Neuronal stem cell (in vitro differentiated cells): Measurements from ENCODE around the gene MED15.

ENCODE experiments used
- DNase-seq: peaks from one replicate; pipeline ENCODE4 v3.0.0-alpha.2; 2013; ENCODE audit warnings: low spot score
- H2AFZ ChIP-seq: one replicate; pipeline ENCODE4 v1.6.1; 2013; ENCODE audit warnings: mild to moderate bottlenecking, low read length, inconsistent platforms
- H2AK5ac ChIP-seq: 2 replicates; pipeline ENCODE4 v1.6.1; 2013; ENCODE audit warnings: low read depth, mild to moderate bottlenecking, inconsistent platforms, low read length, moderate library complexity, mixed read lengths
- H2BK120ac ChIP-seq: 2 replicates; pipeline ENCODE4 v1.6.1; 2013; ENCODE audit warnings: low read depth, mild to moderate bottlenecking, inconsistent platforms, low read length, moderate library complexity, mixed read lengths
- H2BK12ac ChIP-seq: one replicate; pipeline ENCODE4 v1.6.1; 2013; ENCODE audit warnings: low read length, inconsistent platforms
- H2BK15ac ChIP-seq: 2 replicates; pipeline ENCODE4 v1.6.1; 2013; ENCODE audit warnings: mild to moderate bottlenecking, low read length, inconsistent platforms, mixed read lengths
- H2BK5ac ChIP-seq: one replicate; pipeline ENCODE4 v1.6.1; 2013; ENCODE audit warnings: inconsistent platforms, mild to moderate bottlenecking, low read length, moderate library complexity
- H3K14ac ChIP-seq: one replicate; pipeline ENCODE4 v1.6.1; 2013; ENCODE audit warnings: low read length, inconsistent platforms
- H3K18ac ChIP-seq: 2 replicates; pipeline ENCODE4 v1.6.1; 2013; ENCODE audit warnings: low read length, inconsistent platforms
- H3K23ac ChIP-seq: 2 replicates; pipeline ENCODE4 v1.6.1; 2013; ENCODE audit warnings: low read depth, mild to moderate bottlenecking, mixed read lengths, low read length, inconsistent platforms; ENCODE audit not compliant: poor library complexity
- H3K27ac ChIP-seq: replicated peaks from 3 replicates; pipeline ENCODE4 v1.5.1; 2013; ENCODE audit warnings: low read length, inconsistent platforms
- H3K27me3 ChIP-seq, 3 experiments: 2 replicates each; pipeline ENCODE4 v1.6.1; 2013; ENCODE audit warnings: low read length in 3 of 3, mild to moderate bottlenecking in 2 of 3, inconsistent platforms in 1 of 3, low read depth in 1 of 3, mixed read lengths in 1 of 3, moderate library complexity in 1 of 3; ENCODE audit not compliant: control insufficient read depth in 3 of 3, insufficient read depth in 3 of 3
- H3K36me3 ChIP-seq, 2 donors: replicated peaks in 1 of 2; 2 replicates each; pipeline ENCODE4 v1.6.1; 2013; ENCODE audit warnings: low read length in 2 of 2; ENCODE audit not compliant: control insufficient read depth in 2 of 2, insufficient read depth in 2 of 2
- H3K4ac ChIP-seq: 2 replicates; pipeline ENCODE4 v1.6.1; 2013; ENCODE audit warnings: inconsistent platforms, mild to moderate bottlenecking, low read length, moderate library complexity
- H3K4me1 ChIP-seq, 2 donors: 1 replicate in 1 of 2; 2 replicates in 1 of 2; pipeline ENCODE4 v1.6.1; 2013; ENCODE audit warnings: low read length in 2 of 2, low read depth in 1 of 2; ENCODE audit not compliant: control insufficient read depth in 2 of 2, insufficient read depth in 1 of 2
- H3K4me2 ChIP-seq: one replicate; pipeline ENCODE4 v1.6.1; 2013; ENCODE audit warnings: mild to moderate bottlenecking, low read length, inconsistent platforms; ENCODE audit not compliant: insufficient read depth, poor library complexity, severe bottlenecking
- H3K4me3 ChIP-seq, 2 donors: 2 replicates each; pipeline ENCODE4 v1.5.1; 2013; ENCODE audit warnings: low read length in 2 of 2, mild to moderate bottlenecking in 2 of 2, inconsistent platforms in 1 of 2, moderate library complexity in 1 of 2
- H3K79me1 ChIP-seq: one replicate; pipeline ENCODE4 v1.6.1; 2013; ENCODE audit warnings: low read depth, mild to moderate bottlenecking, inconsistent platforms, low read length, moderate library complexity
- H3K9ac ChIP-seq: one replicate; pipeline ENCODE4 v1.6.1; 2013; ENCODE audit warnings: mild to moderate bottlenecking, low read depth, low read length, inconsistent platforms; ENCODE audit not compliant: poor library complexity
- H3K9me3 ChIP-seq, 2 donors: replicated peaks in 1 of 2; 2 replicates each; pipeline versions ENCODE3 to v1.6.1; 2013; ENCODE audit warnings: low read length in 2 of 2, mild to moderate bottlenecking in 2 of 2, inconsistent platforms in 1 of 2, low read depth in 1 of 2, mixed read lengths in 1 of 2, moderate library complexity in 1 of 2; ENCODE audit not compliant: control insufficient read depth in 2 of 2, insufficient read depth in 1 of 2
- H4K8ac ChIP-seq: one replicate; pipeline ENCODE4 v1.6.1; 2013; ENCODE audit warnings: low read depth, mild to moderate bottlenecking, inconsistent platforms, low read length, moderate library complexity
- H4K91ac ChIP-seq: one replicate; pipeline ENCODE4 v1.6.1; 2013; ENCODE audit warnings: low read length, low read depth, mild to moderate bottlenecking, inconsistent platforms; ENCODE audit not compliant: poor library complexity
- WGBS, 2 donors: extraction: QIAGEN DNeasy Blood & Tissue Kit; methylation state at CpG; one replicate each; pipeline ENCODE4 v1.1.7; 2013; ENCODE audit warnings: missing lambda C conversion rate in 2 of 2, mixed read lengths in 1 of 2; ENCODE audit not compliant: insufficient read length in 2 of 2, insufficient replicate concordance in 1 of 2; ENCODE audit errors: extremely low coverage in 2 of 2; 5-methylcytosine and 5-hydroxymethylcytosine counted together

MED15 gene

GRCh38 chr22:20508815-20509271 is 1.4 kb downstream of the MED15 start:
- no peak overlapping the region for H2BK120ac ChIP-seq
- no peak overlapping the region for H4K8ac ChIP-seq
- no peak overlapping the region for H3K18ac ChIP-seq
- H3K23ac ChIP-seq = no peak overlapping the region
- peak overlapping the region; percentile 3 to 70 for H3K4me3 ChIP-seq
- H2AFZ ChIP-seq = no peak overlapping the region
- H3K4ac ChIP-seq = no peak overlapping the region
- H2BK12ac ChIP-seq = no peak overlapping the region
- H2AK5ac ChIP-seq = peak overlapping the region; percentile 15
- no peak overlapping the region for H3K14ac ChIP-seq
- no peaks in the 10 kb centered on the region for H3K9me3 ChIP-seq
- no CpG with 5 or more reads among the region's 10 CpGs for WGBS, 2 donors
- H3K4me1 ChIP-seq = peaks cover 10 to 17% of the 10 kb centered on the region in 2 donors
- H3K27me3 ChIP-seq = no peaks in the 10 kb centered on the region
- H2BK15ac ChIP-seq = no peak overlapping the region
- no peak overlapping the region for H4K91ac ChIP-seq
- H3K27ac ChIP-seq = no peak overlapping the region
- peaks cover 2 to 24% of the 10 kb centered on the region in 2 donors for H3K36me3 ChIP-seq
- no peak overlapping the region for H3K9ac ChIP-seq
- H2BK5ac ChIP-seq = no peak overlapping the region
- no peak for DNase-seq
- peak overlapping the region; percentile 27 for H3K4me2 ChIP-seq
- peaks cover 17% of the 10 kb centered on the region for H3K79me1 ChIP-seq

DNA sequence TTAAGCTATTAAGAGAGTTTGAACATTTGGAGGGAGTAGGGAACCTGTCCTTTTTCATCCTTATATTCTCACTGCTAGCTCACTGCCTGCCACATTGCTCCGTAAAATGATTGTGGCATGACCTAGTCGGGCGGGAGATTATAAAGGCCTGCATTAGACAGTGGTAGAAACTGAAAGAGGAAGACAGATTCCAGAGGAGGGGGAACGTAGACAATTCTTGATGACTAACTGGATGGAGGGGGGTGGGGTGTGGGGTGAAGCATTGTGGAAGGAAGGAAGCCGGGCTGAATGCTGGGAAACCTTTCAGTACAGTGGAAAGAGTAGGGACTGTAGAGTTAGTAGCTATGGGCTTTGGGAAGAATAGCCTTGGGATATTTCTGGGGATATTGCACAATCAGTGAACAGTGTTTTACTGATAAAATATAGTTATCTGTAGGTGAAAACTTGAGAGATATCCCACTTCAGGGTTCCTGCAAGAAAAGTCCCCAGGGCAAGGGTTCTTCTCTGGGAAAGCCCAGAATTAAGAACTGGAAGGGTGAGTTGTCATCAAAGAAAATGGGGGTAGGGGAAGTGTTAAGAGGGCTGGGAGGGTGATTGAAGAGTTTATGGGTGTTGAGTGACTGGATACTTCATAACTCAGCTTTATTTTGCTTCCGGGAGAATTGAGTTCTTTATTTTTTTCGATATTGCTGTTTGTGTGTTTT is 2.1 kb downstream of the MED15 start:
- Histone ChIP-seq H3K4ac (no peak overlapping the region), H2AFZ (no peak overlapping the region), H4K8ac (no peak overlapping the region), H2BK120ac (no peak overlapping the region), H3K9me3 (no peaks in the 10 kb centered on the region), H3K27me3 (no peaks in the 10 kb centered on the region), H2BK15ac (no peak overlapping the region), H2BK12ac (no peak overlapping the region), H3K23ac (no peak overlapping the region), H3K4me3 (peak overlapping the region in 1 of 2 donors; percentile 70), H2BK5ac (no peak overlapping the region), H2AK5ac (no peak overlapping the region), H3K4me1 (peaks cover 10 to 17% of the 10 kb centered on the region in 2 donors), H3K4me2 (no peak overlapping the region), H3K14ac (no peak overlapping the region), H3K18ac (no peak overlapping the region), H3K9ac (no peak overlapping the region), H4K91ac (no peak overlapping the region), H3K27ac (no peak overlapping the region), H3K79me1 (peaks cover 17% of the 10 kb centered on the region), H3K36me3 (peaks cover 2 to 30% of the 10 kb centered on the region in 2 donors)
- WGBS, 2 donors = no CpG with 5 or more reads among the region's 7 CpGs
- DNase-seq = no peak

DNA sequence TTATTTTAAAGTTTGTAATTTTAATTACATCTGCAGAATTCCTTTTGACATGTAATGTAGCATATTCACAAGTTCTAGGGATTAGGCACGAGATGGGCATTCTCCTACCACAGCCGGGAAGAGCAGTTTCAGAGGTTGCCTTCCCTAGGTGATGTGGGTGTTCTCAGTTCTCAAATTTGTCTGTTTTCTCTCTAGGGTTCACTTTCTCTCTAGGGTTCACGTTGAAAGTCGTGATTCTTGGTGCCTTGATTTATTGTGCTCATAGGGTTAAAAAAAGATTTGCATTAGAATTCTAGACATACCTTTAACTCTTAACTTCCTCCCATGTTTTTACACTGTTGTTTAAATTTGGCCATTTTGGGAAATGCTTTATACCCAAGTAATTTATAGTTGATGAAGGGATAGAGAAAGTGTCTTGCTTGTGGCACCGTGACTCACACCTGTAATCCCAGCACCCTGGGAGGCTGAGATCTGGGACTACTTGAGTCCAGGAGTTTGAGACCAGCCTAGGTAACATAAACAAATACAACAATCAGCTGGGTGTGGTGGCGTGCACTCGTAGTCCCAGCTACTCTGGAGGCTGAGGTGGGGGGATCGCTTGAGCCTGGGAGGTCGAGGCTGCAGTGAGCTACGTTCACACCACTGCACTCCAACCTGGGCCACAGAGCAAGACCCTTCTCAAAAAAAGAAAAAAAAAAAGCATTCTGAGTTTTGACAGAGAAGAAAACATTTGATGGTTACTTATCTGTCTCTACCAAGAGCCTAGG is 3.6 kb downstream of the MED15 start:
- Histone ChIP-seq H3K4me2 (no peak overlapping the region), H2BK5ac (no peak overlapping the region), H3K79me1 (peaks cover 17% of the 10 kb centered on the region), H2AFZ (no peak overlapping the region), H2BK15ac (no peak overlapping the region), H3K4ac (no peak overlapping the region), H3K9ac (no peak overlapping the region), H2BK12ac (no peak overlapping the region), H3K23ac (no peak overlapping the region), H2AK5ac (no peak overlapping the region), H2BK120ac (no peak overlapping the region), H3K14ac (no peak overlapping the region), H4K91ac (no peak overlapping the region), H3K4me1 (peaks cover 10 to 17% of the 10 kb centered on the region in 2 donors), H4K8ac (no peak overlapping the region), H3K36me3 (peaks cover 3 to 38% of the 10 kb centered on the region in 2 donors), H3K27me3 (no peaks in the 10 kb centered on the region), H3K9me3 (no peaks in the 10 kb centered on the region), H3K4me3 (no peak overlapping the region), H3K18ac (no peak overlapping the region), H3K27ac (no peak overlapping the region)
- WGBS, 2 donors = no CpG with 5 or more reads among the region's 10 CpGs
- DNase-seq = no peak

DNA sequence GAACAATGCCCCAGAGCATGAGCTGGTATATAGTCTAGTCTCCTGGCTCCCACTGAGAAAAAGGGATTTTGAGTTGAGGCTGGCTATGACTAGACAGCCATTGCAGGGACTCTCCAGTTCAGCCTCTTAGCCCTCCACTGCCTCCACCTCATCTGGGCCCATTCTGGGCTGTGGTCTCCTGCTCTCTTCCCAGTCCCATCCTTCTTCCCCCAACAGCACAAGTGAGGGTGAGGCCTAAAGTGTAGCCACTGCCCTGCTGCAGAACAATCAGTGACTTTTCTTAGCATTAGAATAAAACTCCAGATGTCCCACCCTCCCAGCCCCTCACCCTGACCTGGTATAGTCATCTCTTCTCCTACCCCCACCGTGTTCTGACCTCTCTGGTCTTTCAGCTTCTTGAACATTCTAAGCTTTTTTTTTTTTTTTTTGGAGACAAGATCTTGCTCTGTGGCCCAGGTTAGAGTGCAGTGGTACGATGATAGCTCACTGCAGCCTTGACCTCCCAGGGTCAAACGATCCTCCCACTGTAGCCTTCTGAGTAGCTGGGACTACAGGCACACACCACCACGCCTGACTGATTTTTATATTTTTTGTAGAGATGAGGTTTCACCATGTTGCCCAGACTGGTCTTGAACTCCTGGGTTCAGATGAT is 4.3 kb downstream of the MED15 start:
- H3K23ac ChIP-seq = no peak overlapping the region

More for the DNA sequence above, 4.3 kb downstream of the MED15 start:
- Histone ChIP-seq H2BK5ac (no peak overlapping the region), H2BK15ac (no peak overlapping the region), H3K4me3 (no peak overlapping the region), H3K27ac (no peak overlapping the region), H2AK5ac (no peak overlapping the region), H4K8ac (no peak overlapping the region), H2AFZ (no peak overlapping the region), H3K36me3 (peaks cover 6 to 42% of the 10 kb centered on the region in 2 donors), H2BK12ac (no peak overlapping the region), H3K4me2 (no peak overlapping the region), H3K79me1 (peaks cover 19% of the 10 kb centered on the region), H3K9ac (no peak overlapping the region), H3K18ac (no peak overlapping the region), H3K4me1 (peaks cover 10 to 17% of the 10 kb centered on the region in 2 donors), H3K27me3 (no peaks in the 10 kb centered on the region), H4K91ac (no peak overlapping the region), H3K9me3 (no peaks in the 10 kb centered on the region), H3K4ac (no peak overlapping the region), H2BK120ac (no peak overlapping the region), H3K14ac (no peak overlapping the region)
- DNase-seq = no peak
- no CpG with 5 or more reads among the region's 4 CpGs for WGBS, 2 donors
